Aorta (tissue), 5 donors: ENCODE data around the gene MYOZ1. TPM values are rescaled to one million over a fixed set of nuclear protein-coding genes. Genes with fewer than 3 reads are reported as not detected.

ENCODE experiments used
- ATAC-seq: fragments of 200-7000 bp; cut with Tn5 transposase; one replicate; pipeline ENCODE4 v1.9.1; 2022; ENCODE audit warnings: moderate library complexity; ENCODE audit not compliant: low FRiP score
- DNase-seq, 2 donors: peaks; one replicate each; pipeline ENCODE4 v3.0.0-alpha.2; 2020
- H3K27ac ChIP-seq, 2 donors: one replicate each; pipeline ENCODE4 v1.5.1; 2013; ENCODE audit warnings: low read length in 2 of 2, mild to moderate bottlenecking in 2 of 2, moderate library complexity in 2 of 2, control low read depth in 1 of 2, inconsistent platforms in 1 of 2, low read depth in 1 of 2
- H3K27me3 ChIP-seq, 2 donors: one replicate each; pipeline ENCODE4 v1.6.1; 2013; ENCODE audit warnings: control low read depth in 1 of 2, low read length in 1 of 2, mild to moderate bottlenecking in 1 of 2, moderate library complexity in 1 of 2; ENCODE audit not compliant: insufficient read depth in 2 of 2, control insufficient read depth in 1 of 2
- H3K36me3 ChIP-seq, 2 donors: one replicate each; pipeline ENCODE4 v1.6.1; 2013; ENCODE audit warnings: control low read depth in 1 of 2, low read length in 1 of 2, mild to moderate bottlenecking in 1 of 2; ENCODE audit not compliant: insufficient read depth in 2 of 2, control insufficient read depth in 1 of 2
- H3K4me1 ChIP-seq, 2 donors: one replicate each; pipeline ENCODE4 v1.6.1; 2013; ENCODE audit warnings: low read length in 2 of 2, control low read depth in 1 of 2, mild to moderate bottlenecking in 1 of 2, moderate library complexity in 1 of 2; ENCODE audit not compliant: insufficient read depth in 2 of 2, control insufficient read depth in 1 of 2
- H3K4me3 ChIP-seq, 2 donors: one replicate each; pipeline ENCODE4 v1.5.1; 2013; ENCODE audit warnings: low read length in 2 of 2, control low read depth in 1 of 2, mild to moderate bottlenecking in 1 of 2
- H3K9me3 ChIP-seq: one replicate; pipeline ENCODE4 v1.6.1; 2013; ENCODE audit warnings: mild to moderate bottlenecking, low read length; ENCODE audit not compliant: control insufficient read depth
- WGBS, 2 donors: extraction: QIAGEN DNeasy Blood & Tissue Kit; methylation state at CpG; one replicate each; pipeline ENCODE4 v1.1.7; 2013; 5-methylcytosine and 5-hydroxymethylcytosine counted together
- intact Hi-C, 2 donors: fragments of 100-400 bp; cut with DNase I; formaldehyde crosslinking; loops; one replicate each; pipeline versions ENCODE4 v1.14.2 to v1.15.0; 2022
- polyA plus RNA-seq, 2 donors: library from polyadenylated mRNA; stranded (reverse); fragments of 200-250 nt; gene quantifications; one replicate each; pipeline ENCODE4 v1.2.3, GENCODE V29; 2013
- total RNA-seq, 2 donors: library from RNA; stranded (reverse); fragmentation: NEBNext Ultra II Directional; extraction: Animal tissue kit (Norgen Biotek cat#: 25700); gene quantifications; one replicate each; pipeline ENCODE4 v1.2.1, GENCODE V29; 2021
- donor health status: healthy with polysubstance abuse.
- donor health status: Bipolar disorder and iron deficiency.
- donor health status: DM: no; HTN: no; CAD: no.
- donor health status: DM: no; HTN: no; CAD: no.
- donor health status: DM: yes; HTN: yes; CAD: no.

The MYOZ1 gene
- total and polyA plus RNA-seq, 4 donors, result 3.2 to 13.1 (median 6.7) TPM

DNA sequence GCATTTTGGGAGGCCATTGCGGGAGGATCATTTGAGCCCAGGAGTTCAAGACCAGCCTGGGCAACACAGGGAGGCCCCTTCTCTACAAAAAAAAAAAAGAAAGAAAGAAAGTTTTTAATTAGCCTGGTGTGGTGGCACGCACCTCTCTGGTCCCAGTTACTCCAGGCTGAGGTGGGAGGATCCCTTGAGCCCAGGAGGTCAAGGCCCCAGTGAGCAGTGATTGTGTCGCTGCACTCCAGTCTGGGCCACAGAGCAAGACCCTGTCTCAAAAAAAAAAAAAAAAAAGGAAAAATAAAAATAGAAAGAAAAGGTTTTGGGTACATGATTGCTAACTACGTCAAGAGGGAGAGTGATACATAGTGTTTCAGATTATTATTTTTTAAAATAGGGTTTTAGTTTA is 48.2 kb downstream of the MYOZ1 start:
- no peak overlapping the region for H3K4me3 ChIP-seq
- H3K27ac ChIP-seq, result no peak overlapping the region
- no peaks in the 10 kb centered on the region for H3K27me3 ChIP-seq
- H3K4me1 ChIP-seq, result peaks cover 0 to 2% of the 10 kb centered on the region in 2 donors
- intact Hi-C loops, result no loop called here
- WGBS, 2 donors, result 99 to 100% methylated on average over 4 of the region's 4 CpGs
- no peak for ATAC-seq
- H3K9me3 ChIP-seq, result no peaks in the 10 kb centered on the region
- DNase-seq, result no peak
- no peaks in the 10 kb centered on the region for H3K36me3 ChIP-seq

DNA sequence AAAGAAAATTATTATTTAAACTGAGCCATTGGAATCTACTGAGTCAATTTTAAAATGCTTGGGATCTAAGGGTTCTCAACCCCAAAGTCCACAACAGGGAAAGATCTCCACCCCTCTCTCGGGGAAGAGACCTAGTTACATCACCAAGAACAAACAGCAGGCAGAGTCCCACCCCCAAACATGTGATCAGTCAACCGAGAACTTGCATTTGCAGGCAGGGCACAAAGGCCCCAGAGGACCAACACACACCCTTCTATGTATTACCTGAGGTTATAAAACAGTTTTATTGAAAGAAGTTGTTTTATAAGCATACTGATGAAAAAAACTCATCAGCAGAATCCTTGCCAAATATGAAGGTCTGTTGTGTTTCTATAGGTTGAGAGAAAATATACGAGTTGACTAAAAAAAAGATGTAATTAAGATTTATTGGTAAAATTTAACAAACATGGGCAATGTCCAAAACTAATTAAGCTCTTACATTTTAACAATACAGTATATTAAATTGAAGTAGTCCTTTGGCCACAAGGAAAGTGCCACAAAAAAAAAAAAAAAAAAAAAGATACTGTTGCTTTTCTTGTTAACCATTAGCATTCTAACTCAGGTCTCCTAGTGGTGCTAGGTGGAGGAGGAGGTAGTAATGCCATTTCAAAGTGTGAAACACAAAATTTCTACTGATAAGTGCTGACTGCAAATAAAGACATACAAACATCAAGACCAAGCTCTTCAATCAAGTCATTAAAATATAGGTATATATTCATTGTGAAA is 49.2 kb downstream of the MYOZ1 start:
- Histone ChIP-seq H3K27me3 (no peaks in the 10 kb centered on the region), H3K27ac (no peak overlapping the region), H3K36me3 (no peaks in the 10 kb centered on the region), H3K4me3 (no peak overlapping the region), H3K4me1 (peaks cover 0 to 2% of the 10 kb centered on the region in 2 donors), H3K9me3 (no peaks in the 10 kb centered on the region)
- ATAC-seq (peak; percentile 44), DNase-seq (peak in 1 of 2 donors; percentile 62)
- WGBS, 2 donors, result 30 to 32% methylated on average over 3 of the region's 3 CpGs
- intact Hi-C loops, result no loop called here

DNA sequence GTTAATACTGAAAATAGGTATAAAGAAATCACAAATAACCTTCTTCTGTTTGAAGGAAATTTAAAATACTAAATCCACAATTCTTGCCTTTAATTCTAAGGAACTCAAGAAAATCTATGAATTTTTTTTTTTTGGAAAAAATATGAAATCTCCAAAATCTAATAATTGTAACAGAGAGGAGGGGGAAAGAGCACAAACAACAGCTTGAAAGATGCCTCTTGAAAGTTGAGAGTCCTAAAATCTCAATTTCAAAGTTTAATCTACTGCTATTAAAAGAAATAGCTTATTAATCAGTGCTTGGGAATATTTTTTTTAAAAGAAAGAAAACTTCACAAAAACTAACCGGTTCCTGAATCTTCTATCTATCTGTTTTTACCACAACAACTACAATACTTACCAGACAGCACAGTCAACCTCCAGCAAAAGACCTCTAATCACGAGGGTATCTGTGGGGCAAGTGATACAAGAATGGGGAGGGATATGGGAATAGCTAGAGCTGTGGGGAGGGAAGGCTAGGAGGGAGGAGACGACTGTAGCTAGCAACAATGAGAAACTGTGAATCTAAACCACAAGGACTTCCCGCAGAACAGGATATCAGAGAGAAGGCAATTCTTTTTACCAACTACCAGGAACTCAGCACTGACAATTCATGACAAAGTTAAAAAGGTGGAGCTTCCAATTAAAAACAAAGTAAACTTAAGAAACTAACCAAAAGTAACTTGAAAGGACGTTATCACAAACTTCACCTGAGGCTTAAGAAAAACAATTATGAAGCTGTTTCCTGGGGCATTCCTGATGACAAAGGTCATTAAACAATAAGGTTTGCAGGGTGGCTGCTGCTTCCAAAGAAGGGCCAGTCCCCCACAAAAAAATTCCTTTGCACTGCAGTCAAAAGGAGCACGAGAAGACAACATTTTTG is 50.1 kb downstream of the MYOZ1 start, which contains the start of gene USP54:
USP54 (minus strand) TSS at position 462 of the 919 bp plus-strand sequence. CDS start 15,684 bp downstream, outside the sequence.
- no peak for ATAC-seq

DNA sequence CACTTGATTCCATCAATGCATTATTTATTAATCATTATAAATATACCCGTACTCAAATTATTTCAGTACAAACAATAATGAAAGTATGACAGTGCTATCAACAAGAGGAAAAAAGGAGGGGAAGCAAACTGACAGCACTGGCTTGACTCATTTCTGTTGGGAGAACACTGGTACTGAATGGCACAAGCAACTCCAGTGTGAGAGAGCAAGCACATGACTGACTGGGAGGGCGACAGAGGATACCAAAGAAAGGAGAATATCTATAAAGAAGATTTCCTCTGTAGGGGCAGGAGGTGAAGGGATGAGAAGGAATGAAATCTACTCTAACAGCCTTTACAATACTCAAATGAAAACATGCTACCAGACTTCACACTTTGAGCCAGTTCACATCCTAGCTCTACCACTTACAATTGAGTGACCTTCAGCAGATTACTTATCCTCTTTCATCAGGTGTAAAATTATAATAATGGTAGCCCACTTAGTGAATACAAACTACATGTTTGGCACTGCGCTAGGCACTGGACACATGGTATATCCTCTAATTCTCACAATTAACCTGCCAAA is 51.6 kb downstream of the MYOZ1 start:
- no peaks in the 10 kb centered on the region for H3K9me3 ChIP-seq
- no peaks in the 10 kb centered on the region for H3K36me3 ChIP-seq
- no peaks in the 10 kb centered on the region for H3K27me3 ChIP-seq
- ATAC-seq (no peak), DNase-seq (no peak)
- intact Hi-C loops, result no loop called here
- no peak overlapping the region for H3K4me3 ChIP-seq
- 94 to 95% methylated on average over 3 of the region's 3 CpGs for WGBS, 2 donors
- H3K4me1 ChIP-seq, result peaks cover 0 to 2% of the 10 kb centered on the region in 2 donors
- H3K27ac ChIP-seq, result no peak overlapping the region

More for the DNA sequence above, 50.1 kb downstream of the MYOZ1 start, which contains the start of gene USP54:
- Histone ChIP-seq H3K27ac (peak within 1 kb of the TSS in 1 of 2 donors; percentile 78), H3K36me3 (no peaks in the 10 kb centered on the region), H3K9me3 (no peaks in the 10 kb centered on the region), H3K4me3 (peak within 1 kb of the TSS in 1 of 2 donors; percentile 12), H3K4me1 (peaks cover 0 to 2% of the 10 kb centered on the region in 2 donors), H3K27me3 (no peaks in the 10 kb centered on the region)
- intact Hi-C loops, result no loop called here
- DNase-seq, result no peak
- WGBS, 2 donors, result 33 to 34% methylated on average over 6 of the region's 6 CpGs

DNA sequence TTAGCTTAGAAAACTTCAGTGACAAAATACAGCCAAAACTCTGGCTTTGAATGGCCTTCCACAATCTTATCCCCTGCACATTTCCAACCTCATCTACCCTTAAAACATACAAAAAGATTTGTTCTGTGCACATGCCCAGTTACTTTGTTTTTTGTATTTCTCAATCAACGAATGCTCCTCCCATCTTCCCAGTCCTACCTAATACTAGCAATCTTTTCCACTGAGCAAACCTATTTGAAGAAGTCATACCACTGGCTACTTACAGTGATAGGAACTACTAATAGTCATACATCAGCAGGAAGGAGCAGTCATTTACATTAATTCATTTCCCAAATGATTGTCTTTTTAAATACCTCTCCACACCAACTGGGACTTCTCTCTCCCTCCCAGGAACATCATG is 52.6 kb downstream of the MYOZ1 start:
- H3K4me1 ChIP-seq, result peaks cover 0 to 2% of the 10 kb centered on the region in 2 donors
- intact Hi-C loops, result no loop called here
- no peaks in the 10 kb centered on the region for H3K9me3 ChIP-seq
- no peaks in the 10 kb centered on the region for H3K36me3 ChIP-seq
- H3K4me3 ChIP-seq, result no peak overlapping the region
- no peak for DNase-seq
- H3K27ac ChIP-seq, result no peak overlapping the region
- H3K27me3 ChIP-seq, result no peaks in the 10 kb centered on the region
- no peak for ATAC-seq
- WGBS, 2 donors, result 97 to 100% methylated on average over 1 of the region's 1 CpG

DNA sequence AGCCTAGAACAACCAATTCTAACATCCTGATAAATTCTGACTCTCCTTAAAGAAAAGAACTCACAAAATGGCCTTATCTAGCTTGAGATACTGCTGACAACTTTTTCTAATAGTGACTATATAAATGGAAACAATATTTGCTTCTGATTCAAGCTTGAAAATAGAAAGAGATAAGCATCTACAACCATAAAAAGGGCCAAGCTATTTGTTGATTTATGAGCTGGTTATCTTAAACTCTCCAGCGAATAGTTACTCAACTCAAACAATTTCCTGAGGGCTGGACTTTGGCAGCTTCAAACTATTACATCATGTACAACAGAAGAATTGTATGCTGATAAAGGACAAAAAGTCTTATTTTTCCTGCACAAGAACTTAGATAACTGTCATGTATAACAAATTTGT is 54.7 kb downstream of the MYOZ1 start:
- Histone ChIP-seq H3K4me1 (peaks cover 0 to 2% of the 10 kb centered on the region in 2 donors), H3K9me3 (no peaks in the 10 kb centered on the region), H3K36me3 (no peaks in the 10 kb centered on the region), H3K27ac (peak overlapping the region in 1 of 2 donors; percentile 82), H3K4me3 (no peak overlapping the region), H3K27me3 (no peaks in the 10 kb centered on the region)
- peak; percentile 86 for ATAC-seq
- no peak for DNase-seq
- intact Hi-C loops, result no loop called here
- 2% methylated on average over 1 of the region's 1 CpG for WGBS, 2 donors

DNA sequence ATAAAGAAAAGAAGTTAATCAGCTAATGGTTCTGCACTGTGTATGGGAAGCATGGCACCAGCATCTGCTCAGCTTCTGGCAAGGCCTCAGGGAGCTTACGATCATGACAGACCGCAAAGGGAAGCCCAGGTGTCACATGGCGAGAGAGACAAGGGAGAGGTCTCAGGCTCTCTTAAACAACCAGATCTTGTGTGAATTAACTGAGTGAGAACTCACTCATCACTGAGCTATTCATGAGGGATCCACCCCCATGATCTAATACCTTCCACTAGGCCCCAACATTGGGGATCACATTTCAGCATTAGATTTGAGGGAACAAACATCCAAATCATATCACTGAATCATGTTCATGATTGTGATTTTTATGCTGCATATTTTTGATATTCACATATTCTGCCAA is 55.9 kb downstream of the MYOZ1 start:
- Histone ChIP-seq H3K9me3 (no peaks in the 10 kb centered on the region), H3K4me3 (no peak overlapping the region), H3K36me3 (no peaks in the 10 kb centered on the region), H3K4me1 (no peaks in the 10 kb centered on the region), H3K27me3 (no peaks in the 10 kb centered on the region), H3K27ac (no peak overlapping the region)
- no peak for DNase-seq
- 99 to 100% methylated on average over 3 of the region's 3 CpGs for WGBS, 2 donors
- ATAC-seq, result peak; percentile 40
- intact Hi-C loops, result no loop called here

DNA sequence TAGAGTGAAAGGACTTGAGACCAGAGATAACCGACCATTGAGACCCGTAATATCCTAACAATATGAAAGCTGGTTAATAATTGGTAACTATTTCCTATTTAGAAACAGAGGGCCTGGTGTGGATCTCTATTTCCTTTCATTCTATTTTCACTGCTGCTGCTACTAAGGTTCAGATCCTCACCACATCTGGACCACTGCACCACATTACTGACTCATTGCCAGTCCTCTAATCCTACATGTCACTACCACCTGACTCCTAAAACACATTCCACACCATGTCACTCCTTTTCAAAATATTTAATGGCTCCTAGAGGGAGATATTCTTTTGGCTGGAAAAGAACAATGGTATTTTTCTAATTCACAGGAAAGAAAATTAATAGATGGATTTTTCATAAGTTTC is 56.5 kb downstream of the MYOZ1 start:
- Histone ChIP-seq H3K4me1 (no peaks in the 10 kb centered on the region), H3K9me3 (no peaks in the 10 kb centered on the region), H3K36me3 (no peaks in the 10 kb centered on the region), H3K27ac (no peak overlapping the region), H3K4me3 (no peak overlapping the region), H3K27me3 (no peaks in the 10 kb centered on the region)
- no peak for ATAC-seq
- DNase-seq, result no peak
- intact Hi-C loops, result no loop called here
- WGBS, 2 donors, result 97 to 98% methylated on average over 2 of the region's 2 CpGs
